Mammary epithelial cell (primary cell): ENCODE measurements around the gene CCDC74A.

Experiments used
- CTCF ChIP-seq, 2 donors: IDR thresholded peaks in 1 of 2; conservative IDR thresholded peaks in 1 of 2; 2 replicates each; pipeline ENCODE4 v1.5.1; 2011 to 2012; ENCODE audit warnings: inconsistent platforms in 2 of 2, low read length in 2 of 2, mild to moderate bottlenecking in 2 of 2, control low read depth in 1 of 2, low read depth in 1 of 2; ENCODE audit not compliant: insufficient read depth in 1 of 2; ENCODE audit errors: extremely low read depth in 1 of 2
- EZH2 ChIP-seq: IDR thresholded peaks from 2 replicates; pipeline ENCODE4 v1.6.1; 2012; ENCODE audit warnings: low read length, inconsistent platforms, borderline replicate concordance

- no peak for TF ChIP-seq CTCF (conservative IDR thresholded peaks at IDR 0.05 in 1 of 2, IDR thresholded peaks at IDR 0.05 in 1 of 2; ENCODE audit: extremely low read depth in 1 of 2, insufficient read depth in 1 of 2, low read depth in 1 of 2, low read length in 2 of 2)
- TF ChIP-seq EZH2, result no peak
These were observed 40.2 kb downstream of the CCDC74A start for GRCh38 chr2:131567891-131568290.
